GM19452 (cell line): ENCODE results near the gene IQCM.

Source experiments
- ATAC-seq: cut with Tn5 transposase; IDR thresholded peaks from one replicate; pipeline ENCODE4 v1.9.1; 2021; ENCODE audit not compliant: unreplicated experiment

Gene IQCM

DNA sequence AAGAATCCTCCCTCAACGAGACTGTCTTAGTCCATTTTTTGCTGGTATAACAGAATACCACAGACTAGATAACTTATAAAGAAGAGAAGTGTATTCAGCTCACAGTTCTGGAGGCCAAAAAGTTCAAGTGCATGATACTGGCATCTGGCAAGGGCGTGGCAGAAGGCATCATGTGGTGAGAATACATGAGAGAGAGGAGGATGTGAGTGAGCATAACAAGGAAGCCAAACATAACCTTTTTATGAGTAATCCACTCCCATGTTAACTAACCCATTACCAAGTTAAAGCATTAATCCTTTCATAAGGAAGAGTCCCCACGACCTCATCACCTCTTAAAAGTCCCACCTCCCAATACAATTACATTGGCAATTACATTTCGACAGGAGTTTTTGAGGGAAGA, 504.6 kb downstream of the IQCM start:
- ATAC-seq = no peak

DNA sequence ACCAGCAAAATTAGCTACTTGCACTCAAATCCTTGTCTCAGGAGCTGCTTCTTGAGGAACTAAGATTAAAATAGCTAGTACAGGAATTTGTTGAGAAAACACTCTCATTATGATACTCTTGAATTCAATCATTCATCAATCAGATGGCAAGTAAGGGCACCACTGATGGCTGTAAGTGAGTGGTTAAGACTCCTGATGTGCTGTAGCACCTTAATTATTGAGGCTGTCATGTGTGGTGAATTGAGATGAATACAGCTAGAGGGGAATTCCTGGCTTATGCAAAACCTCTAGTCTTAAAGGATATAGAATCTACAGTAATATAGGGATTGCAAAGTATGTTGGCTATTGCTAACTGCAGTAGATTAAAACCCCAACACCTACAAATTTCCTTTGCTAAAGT, 509.1 kb downstream of the IQCM start:
- ATAC-seq = no peak
